Heart left ventricle (tissue), 13 donors: ENCODE data around the gene S100A9.

Source experiments
- POLR2A ChIP-seq, 2 donors: fragments of 450-650 bp; IDR thresholded peaks; one replicate each; pipeline ENCODE4 v1.6.1; 2017; ENCODE audit warnings: antibody characterized with exemption in 2 of 2, mild to moderate bottlenecking in 2 of 2, moderate library complexity in 2 of 2
- TF ChIP-seq, protein P1 (sequence below), 12 donors: fragments of 200-600 bp; sonication (generic) in 4 of 12; IDR thresholded peaks; one replicate each; pipeline versions ENCODE4 v1.5.0 to v1.8.0; 2018 to 2022; ENCODE audit warnings: antibody characterized with exemption in 12 of 12, mild to moderate bottlenecking in 5 of 12
- donor health status: ischemic (EF 13 %, LVEDD 7.1; RV severe dilation, severe dysfunction).
- donor health status: DM: no; HTN: yes; CAD: no.
- donor health status: DM: no; HTN: no; CAD: no.
- donor health status: ischemic (EF 25% LVEDD 6.9; RV normal size, moderate dysfunction).
- donor health status: ischemic (EF 25% LVEDD 5.7; RV mildly dilated, moderate dysfunction).
- donor health status: ischemic (EF 35%, LVEDD 5.7; RV mildly dilated, moderate dysfunction).
- donor health status: nonischemic (EF 11% LVEDD 7.7; RV severe dilation, severe dysfunction).
- donor health status: DM: yes; HTN: yes; CAD: no.
- donor health status: PGD.
- donor health status: ischemic (EF 29% LVEDD 5.4; RV normal size, mild dysfunction).
- donor health status: nonischemic (EF 23%, LVEDD 6.1; RV moderate dilation, normal function).

GRCh38 chr1:153349363-153350320 is 8.0 kb upstream of the S100A9 start:
- TF ChIP-seq, protein P1, sequence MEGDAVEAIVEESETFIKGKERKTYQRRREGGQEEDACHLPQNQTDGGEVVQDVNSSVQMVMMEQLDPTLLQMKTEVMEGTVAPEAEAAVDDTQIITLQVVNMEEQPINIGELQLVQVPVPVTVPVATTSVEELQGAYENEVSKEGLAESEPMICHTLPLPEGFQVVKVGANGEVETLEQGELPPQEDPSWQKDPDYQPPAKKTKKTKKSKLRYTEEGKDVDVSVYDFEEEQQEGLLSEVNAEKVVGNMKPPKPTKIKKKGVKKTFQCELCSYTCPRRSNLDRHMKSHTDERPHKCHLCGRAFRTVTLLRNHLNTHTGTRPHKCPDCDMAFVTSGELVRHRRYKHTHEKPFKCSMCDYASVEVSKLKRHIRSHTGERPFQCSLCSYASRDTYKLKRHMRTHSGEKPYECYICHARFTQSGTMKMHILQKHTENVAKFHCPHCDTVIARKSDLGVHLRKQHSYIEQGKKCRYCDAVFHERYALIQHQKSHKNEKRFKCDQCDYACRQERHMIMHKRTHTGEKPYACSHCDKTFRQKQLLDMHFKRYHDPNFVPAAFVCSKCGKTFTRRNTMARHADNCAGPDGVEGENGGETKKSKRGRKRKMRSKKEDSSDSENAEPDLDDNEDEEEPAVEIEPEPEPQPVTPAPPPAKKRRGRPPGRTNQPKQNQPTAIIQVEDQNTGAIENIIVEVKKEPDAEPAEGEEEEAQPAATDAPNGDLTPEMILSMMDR (IDR thresholded peaks at IDR 0.05): no peak
- TF ChIP-seq POLR2A (IDR thresholded peaks at IDR 0.05): no peak
